B cell (primary cell): Measurements from ENCODE around the gene DNAAF8.

ENCODE experiments used
- CTCF ChIP-seq: fragments of 200-600 bp; IDR thresholded peaks from one replicate; pipeline ENCODE4 v1.8.0; 2022; ENCODE audit warnings: antibody characterized with exemption, mild to moderate bottlenecking
- EZH2 ChIP-seq: IDR thresholded peaks from 2 replicates; pipeline ENCODE4 v1.6.1; 2012; ENCODE audit warnings: borderline replicate concordance, low read depth, mild to moderate bottlenecking, moderate library complexity, low read length; ENCODE audit not compliant: insufficient read depth, poor library complexity, severe bottlenecking

GRCh38 chr16:4755687-4756086 is 21.4 kb downstream of the DNAAF8 start:
- TF ChIP-seq CTCF (no peak), EZH2 (no peak)
